ENCODE measurements around the gene LRG1. TPM values are rescaled to one million over a fixed set of nuclear protein-coding genes. Genes with fewer than 3 reads are reported as not detected.

LRG1 gene, protein sequence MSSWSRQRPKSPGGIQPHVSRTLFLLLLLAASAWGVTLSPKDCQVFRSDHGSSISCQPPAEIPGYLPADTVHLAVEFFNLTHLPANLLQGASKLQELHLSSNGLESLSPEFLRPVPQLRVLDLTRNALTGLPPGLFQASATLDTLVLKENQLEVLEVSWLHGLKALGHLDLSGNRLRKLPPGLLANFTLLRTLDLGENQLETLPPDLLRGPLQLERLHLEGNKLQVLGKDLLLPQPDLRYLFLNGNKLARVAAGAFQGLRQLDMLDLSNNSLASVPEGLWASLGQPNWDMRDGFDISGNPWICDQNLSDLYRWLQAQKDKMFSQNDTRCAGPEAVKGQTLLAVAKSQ
- 0.10 and 0.30 TPM in 2 replicates for total RNA-seq (2014; rRNA removed; shearing (Covaris generic))

DNA sequence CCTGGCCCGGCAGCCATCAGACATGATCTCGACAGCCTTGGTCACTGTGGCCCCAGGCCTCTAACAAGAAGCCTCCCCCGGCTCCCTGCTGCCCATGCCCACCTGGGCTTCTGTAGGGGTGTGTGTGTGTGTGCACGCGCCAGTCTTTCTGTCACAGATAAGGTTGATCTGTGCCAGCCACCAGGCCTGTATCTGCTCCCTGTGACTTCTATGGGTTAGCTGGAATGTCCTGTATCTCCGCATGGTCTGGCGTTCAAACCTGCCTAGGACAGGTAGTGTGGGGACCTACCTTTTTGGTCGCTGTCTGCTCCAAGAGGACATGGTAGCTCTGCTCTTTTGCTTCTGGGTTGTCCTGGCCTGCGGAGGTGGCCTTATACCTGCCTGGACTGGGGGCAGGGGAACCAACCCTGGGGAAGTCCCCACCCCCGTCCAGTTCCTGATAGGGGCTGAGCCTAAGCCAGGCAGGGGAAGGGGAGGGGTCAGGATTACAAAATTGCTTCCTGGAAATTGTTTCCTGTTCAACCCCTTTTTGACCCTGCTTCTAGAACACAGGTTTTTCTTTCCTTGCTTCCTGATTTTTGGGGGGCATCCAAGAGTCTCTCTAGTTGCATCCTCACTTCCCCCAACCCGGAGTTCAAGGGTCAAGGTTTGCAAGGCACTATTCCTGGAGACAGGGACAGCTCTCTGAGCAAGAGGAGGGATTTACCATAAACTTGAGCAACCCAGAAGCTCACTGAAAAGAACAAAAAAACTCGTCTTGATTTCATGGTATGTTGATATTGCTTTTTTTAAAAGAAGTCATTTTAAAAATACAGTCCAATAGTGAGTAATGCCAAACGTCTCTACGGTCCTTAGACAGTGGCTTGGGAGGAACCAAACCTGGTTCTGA is at the start of gene LRG1:
Gene LRG1, minus strand, starts transcription at position 344 of the 889 bp plus-strand sequence. Its CDS starts 23 bp downstream, at position 321.
- Histone ChIP-seq H3K36me3 (replicated peaks; ENCODE audit: control insufficient read depth, insufficient read depth, low read length) (no peaks in the 10 kb centered on the region), H3K4me3 (ENCODE audit: insufficient read depth, low read depth, low read length) (no peak within 1 kb of the TSS)
- peak; percentile 82 for DNase-seq

DNA sequence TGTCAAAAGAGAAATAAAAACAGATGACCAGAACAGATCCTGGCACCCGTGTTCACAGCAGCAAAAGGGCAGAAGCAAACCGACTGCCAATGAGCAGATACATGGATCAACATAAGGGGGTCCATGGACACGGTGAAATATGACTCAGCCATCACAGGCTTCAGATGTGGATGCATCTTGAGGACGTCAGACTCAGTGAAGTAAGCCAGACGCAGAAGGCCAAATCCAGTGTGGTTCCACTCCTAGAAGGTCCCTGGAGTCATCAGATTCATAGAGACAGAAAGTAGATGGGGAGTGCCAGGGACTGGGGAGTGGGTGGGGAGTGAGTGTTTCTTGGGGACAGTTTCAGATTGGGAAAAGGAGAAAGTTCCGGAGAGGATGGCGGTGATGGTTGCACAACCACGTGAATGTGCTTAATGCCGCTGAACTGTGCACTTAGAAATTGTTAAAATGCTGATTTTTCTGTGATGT is 48.5 kb upstream of the LRG1 start:
- Histone ChIP-seq H3K27me3 (ENCODE audit: control insufficient read depth, insufficient read depth, low read length) (peaks cover 9% of the 10 kb centered on the region), H3K36me3 (replicated peaks; ENCODE audit: control insufficient read depth, insufficient read depth, low read length) (no peaks in the 10 kb centered on the region), H3K4me3 (ENCODE audit: insufficient read depth, low read depth, low read length) (no peak overlapping the region)
- DNase-seq, result peak; percentile 19

More for the DNA sequence above, at the start of gene LRG1:
- no peaks in the 10 kb centered on the region; the same call in 1 of the 2 replicates for H3K27me3 ChIP-seq (ENCODE audit: control insufficient read depth, insufficient read depth, low read length)

DNA sequence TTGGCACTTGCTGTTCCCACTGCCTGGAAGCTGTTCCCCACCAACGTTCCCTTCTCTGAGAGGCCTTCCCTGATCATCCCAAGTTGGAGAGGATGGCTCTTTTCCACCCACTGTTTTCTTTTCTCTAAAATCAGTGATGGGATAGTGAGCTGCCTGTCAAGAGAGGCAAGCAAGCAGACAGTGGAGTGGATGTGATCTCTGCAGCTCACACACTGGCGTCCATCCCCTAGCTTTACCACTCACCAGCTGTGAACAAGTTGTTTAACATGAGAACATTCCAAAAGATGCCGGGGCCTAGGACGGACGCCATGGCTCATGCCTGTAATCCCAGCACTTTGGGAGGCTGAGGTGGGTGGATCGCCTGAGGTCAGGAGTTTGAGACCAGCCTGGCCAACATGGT is 47.7 kb upstream of the LRG1 start:
- H3K27me3 ChIP-seq (ENCODE audit: control insufficient read depth, insufficient read depth, low read length), result peaks cover 9% of the 10 kb centered on the region
- no peak overlapping the region for H3K4me3 ChIP-seq (ENCODE audit: insufficient read depth, low read depth, low read length)
- peak; percentile 13 for DNase-seq
- no peaks in the 10 kb centered on the region for H3K36me3 ChIP-seq (replicated peaks; ENCODE audit: control insufficient read depth, insufficient read depth, low read length)

DNA sequence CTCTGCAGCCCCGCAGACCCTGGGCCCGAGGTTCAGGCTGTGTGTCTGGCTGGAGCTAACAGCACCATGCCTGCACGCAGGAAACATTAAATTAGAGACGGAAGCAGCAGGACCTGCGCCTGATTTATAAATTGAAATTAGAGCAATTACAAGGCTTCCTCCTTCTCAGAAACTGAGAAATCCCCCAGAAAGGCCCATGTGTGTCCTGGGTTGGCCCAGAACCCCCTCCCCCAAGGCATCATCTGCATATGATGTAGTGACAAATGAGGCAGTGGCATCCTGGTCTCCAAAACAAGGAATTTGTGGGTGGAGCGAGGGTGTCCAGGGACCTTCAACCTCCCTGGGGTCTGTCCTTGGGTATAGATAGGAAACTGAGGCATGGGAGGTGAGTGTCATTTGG is 46.9 kb upstream of the LRG1 start:
- peak; percentile 65 for DNase-seq
- Histone ChIP-seq H3K27me3 (ENCODE audit: control insufficient read depth, insufficient read depth, low read length) (peaks cover 13% of the 10 kb centered on the region), H3K4me3 (ENCODE audit: insufficient read depth, low read depth, low read length) (no peak overlapping the region), H3K36me3 (replicated peaks; ENCODE audit: control insufficient read depth, insufficient read depth, low read length) (no peaks in the 10 kb centered on the region)

DNA sequence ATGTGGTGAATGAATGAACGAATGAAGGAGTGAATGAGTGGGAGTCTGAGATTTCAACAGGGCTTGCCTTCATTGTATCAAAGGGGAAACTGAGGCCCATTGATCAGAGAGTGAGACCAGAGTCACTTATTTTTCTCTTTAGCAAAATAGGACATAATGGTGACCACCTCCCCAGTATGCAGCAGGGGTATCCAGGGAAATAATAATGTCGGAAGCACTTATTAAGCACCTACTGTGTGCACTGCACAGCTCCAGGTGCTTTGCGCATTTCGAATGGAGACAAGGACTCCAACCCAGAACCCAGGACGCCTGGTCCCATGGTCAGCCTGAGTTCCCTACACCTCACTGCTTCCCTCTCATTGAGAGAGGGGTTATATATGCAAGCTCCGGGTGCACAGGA is 46.4 kb upstream of the LRG1 start:
- H3K36me3 ChIP-seq (replicated peaks; ENCODE audit: control insufficient read depth, insufficient read depth, low read length), result no peaks in the 10 kb centered on the region
- no peak for DNase-seq
- H3K27me3 ChIP-seq (ENCODE audit: control insufficient read depth, insufficient read depth, low read length), result peaks cover 13% of the 10 kb centered on the region
- no peak overlapping the region for H3K4me3 ChIP-seq (ENCODE audit: insufficient read depth, low read depth, low read length)

DNA sequence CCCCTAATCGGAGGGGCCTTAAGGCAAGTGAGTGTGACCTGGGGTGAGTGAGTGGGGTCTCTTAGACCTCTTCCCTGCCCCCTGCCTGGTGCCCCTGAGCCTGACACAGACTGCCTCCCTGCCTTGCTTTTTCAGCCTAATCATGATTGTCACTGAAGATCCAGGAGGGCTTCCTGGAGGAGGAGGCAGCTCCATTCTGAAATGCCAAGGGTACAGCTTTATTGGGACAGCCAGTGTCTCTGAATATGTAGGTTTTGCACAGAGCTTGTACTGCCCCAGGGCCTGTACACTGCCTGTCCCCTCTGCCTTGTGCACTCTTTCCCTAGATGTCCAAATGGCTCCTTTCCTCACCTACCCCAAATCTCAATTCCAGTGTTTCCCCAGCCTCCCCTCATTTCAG is 45.7 kb upstream of the LRG1 start:
- peak; percentile 26 for DNase-seq
- no peaks in the 10 kb centered on the region for H3K36me3 ChIP-seq (replicated peaks; ENCODE audit: control insufficient read depth, insufficient read depth, low read length)
- peaks cover 14% of the 10 kb centered on the region for H3K27me3 ChIP-seq (ENCODE audit: control insufficient read depth, insufficient read depth, low read length)
- H3K4me3 ChIP-seq (ENCODE audit: insufficient read depth, low read depth, low read length), result no peak overlapping the region

DNA sequence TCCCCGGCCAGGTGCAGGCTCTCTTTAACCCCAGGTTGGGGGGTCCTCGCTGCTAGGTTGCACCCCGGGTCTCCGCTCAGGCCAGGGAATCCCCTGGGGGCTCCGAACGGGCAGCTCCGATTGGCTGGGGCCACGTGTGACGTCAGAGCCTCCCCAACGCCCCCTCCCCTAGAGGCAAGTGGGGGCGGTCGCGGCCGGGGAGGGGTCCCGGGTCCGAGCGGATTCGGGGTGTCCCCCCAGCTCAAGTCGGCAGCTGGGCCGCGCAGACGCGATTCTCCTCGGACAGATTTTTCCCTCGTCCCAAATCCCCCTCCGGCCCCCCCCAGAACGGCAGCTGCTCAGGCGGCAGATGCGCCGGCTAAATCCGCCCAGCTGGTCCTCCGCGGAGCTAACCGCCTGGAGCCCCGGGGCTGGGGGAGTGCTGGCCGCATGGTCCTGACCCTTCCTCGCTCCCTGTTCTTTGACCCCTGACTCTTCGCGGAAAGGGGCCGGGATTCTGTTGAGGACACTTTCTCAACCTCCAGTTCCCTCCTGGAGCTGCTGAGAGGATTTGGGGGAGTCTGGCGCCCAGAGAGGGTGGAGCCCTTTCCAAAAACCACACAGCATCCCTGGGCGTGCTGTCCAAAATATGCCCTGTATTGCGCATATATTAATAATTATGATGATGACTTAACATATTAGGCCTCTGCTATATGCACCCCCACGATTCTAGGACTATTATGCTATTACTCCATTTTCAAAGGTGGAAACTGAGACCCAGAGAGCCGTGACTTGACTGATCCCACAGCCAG is 45.0 kb upstream of the LRG1 start:
- H3K27me3 ChIP-seq (ENCODE audit: control insufficient read depth, insufficient read depth, low read length), result peaks cover 16% of the 10 kb centered on the region
- no peaks in the 10 kb centered on the region for H3K36me3 ChIP-seq (replicated peaks; ENCODE audit: control insufficient read depth, insufficient read depth, low read length)
- H3K4me3 ChIP-seq (ENCODE audit: insufficient read depth, low read depth, low read length), result peak overlapping the region; percentile 74
- peak; percentile 94 for DNase-seq

DNA sequence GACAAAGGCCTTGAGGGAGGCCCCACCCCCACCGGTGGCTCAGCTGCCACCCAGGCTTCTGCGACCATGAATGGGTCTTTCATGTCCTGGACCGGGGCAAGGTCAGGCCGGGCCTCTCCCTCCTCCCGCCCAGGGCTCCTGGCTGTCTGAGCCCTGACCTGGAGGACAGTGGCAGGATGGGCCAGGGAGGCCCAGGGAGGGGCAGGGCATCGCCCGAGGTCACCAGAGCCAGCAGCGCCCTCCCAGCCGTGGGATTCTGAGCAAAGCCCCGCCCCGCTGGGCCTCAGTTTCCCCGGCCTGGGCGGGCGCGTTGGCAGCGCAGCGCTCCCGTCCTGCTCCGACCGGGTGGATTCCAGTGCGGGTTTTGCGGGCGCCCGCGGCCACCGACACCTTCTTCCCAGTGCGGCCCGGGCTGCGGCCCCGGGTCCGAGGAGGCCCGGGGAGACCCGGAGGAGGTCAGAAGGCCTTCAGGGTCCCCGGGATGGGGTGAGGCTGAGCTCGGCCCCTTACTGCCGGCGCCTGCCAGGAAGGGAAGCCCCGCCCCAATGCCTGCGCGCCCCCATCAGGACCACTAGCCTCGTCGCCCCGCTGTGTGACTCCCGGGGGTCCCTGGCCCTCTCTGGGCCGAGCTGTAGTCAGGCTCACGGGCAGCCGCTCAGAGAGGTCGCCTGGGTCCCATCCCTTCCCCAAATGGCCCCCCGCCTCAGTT is 44.3 kb upstream of the LRG1 start:
- H3K36me3 ChIP-seq (replicated peaks; ENCODE audit: control insufficient read depth, insufficient read depth, low read length), result no peaks in the 10 kb centered on the region
- DNase-seq, result peak; percentile 95
- peaks cover 16% of the 10 kb centered on the region for H3K27me3 ChIP-seq (ENCODE audit: control insufficient read depth, insufficient read depth, low read length)
- peak overlapping the region; percentile 74 for H3K4me3 ChIP-seq (ENCODE audit: insufficient read depth, low read depth, low read length)

DNA sequence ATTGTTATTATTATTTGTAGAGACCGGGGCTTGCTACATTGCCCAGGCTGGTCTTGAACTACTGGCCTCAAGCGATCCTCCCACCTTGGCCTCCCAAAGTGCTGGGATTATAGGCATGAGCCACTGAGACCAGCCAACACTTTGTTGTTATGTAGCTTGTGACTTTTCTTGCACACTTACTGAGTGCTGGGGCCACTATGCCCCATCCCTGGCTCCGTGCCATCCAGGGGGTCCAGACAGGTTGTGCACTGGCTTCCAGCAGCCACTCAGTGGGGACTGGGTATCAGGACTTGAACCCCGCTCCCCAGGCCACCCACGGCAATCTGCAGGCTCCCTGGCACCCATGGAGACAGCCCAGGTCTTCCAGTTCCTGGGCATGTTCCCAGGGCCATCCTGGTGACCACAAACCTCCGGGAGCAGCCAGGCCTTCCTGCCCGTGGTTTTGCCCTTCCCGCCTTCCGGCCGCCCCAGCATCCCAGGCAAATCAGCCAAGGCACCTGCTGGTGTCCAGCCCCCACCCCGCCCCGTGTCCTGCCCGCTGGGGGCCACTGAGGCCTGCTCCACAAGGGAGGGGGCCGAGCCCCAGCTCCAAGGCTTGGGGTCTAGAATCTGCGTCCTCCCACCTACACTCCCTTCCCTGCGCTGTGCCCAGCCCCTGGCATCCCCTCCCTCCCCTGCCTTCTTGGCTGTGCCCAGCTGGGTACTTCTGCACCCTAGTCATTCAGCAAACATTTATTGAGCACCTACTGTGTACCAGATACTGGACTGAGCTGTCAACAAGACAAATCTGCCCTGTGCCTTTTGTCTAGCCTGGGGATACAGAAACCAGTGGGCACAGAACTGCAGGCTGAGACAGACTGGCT is 43.4 kb upstream of the LRG1 start:
- Histone ChIP-seq H3K4me3 (ENCODE audit: insufficient read depth, low read depth, low read length) (no peak overlapping the region), H3K36me3 (replicated peaks; ENCODE audit: control insufficient read depth, insufficient read depth, low read length) (no peaks in the 10 kb centered on the region; the same call in 1 of the 2 replicates), H3K27me3 (ENCODE audit: control insufficient read depth, insufficient read depth, low read length) (peaks cover 16% of the 10 kb centered on the region)
- DNase-seq, result peak; percentile 64

DNA sequence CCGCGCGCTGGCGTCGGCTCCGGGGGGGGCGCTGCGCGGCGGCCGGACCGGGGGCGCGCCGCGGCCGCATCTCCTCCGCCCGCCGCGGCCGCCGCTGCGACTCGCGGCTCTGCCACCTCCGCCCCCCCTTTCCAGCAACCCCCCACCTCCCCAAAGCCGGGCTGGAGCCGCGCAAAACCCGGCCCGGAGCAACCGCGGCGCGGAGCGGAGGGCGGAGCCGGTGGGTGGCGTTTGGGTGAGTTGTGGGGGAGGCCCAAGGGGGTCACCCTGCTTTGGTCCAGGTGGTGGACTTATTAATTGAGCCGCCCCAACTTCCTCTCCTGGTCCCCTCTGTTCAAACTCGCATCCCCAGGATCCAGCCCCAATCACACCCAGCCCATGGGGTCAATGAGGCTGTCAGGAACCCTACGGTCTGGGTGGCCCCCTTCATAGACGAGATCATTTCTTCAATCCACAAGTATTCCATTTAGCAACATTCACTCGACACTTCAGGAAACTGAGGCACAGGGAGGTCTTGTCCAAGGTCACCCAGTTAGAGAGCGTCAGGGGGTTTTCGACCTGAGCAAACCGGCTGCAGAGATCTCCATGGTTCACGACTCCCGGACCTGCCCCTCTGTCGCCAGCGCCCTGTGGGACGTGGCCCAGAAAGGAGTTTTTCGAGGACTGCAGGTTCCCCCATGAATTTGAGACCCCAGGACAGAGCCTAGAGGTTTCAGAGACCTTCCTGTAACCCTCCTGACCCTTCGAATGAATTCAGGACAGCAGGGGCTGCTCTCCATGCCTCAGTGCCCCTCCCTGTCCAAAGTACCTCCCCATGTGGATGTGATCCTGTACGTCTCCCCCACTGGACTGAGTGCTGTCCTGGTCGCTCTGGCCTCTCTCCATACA is 42.1 kb upstream of the LRG1 start:
- Histone ChIP-seq H3K4me3 (ENCODE audit: insufficient read depth, low read depth, low read length) (peak overlapping the region; percentile 64; the same call in 1 of the 2 replicates), H3K27me3 (ENCODE audit: control insufficient read depth, insufficient read depth, low read length) (peaks cover 16% of the 10 kb centered on the region), H3K36me3 (replicated peaks; ENCODE audit: control insufficient read depth, insufficient read depth, low read length) (no peaks in the 10 kb centered on the region; the same call in 1 of the 2 replicates)
- DNase-seq, result peak; percentile 98

DNA sequence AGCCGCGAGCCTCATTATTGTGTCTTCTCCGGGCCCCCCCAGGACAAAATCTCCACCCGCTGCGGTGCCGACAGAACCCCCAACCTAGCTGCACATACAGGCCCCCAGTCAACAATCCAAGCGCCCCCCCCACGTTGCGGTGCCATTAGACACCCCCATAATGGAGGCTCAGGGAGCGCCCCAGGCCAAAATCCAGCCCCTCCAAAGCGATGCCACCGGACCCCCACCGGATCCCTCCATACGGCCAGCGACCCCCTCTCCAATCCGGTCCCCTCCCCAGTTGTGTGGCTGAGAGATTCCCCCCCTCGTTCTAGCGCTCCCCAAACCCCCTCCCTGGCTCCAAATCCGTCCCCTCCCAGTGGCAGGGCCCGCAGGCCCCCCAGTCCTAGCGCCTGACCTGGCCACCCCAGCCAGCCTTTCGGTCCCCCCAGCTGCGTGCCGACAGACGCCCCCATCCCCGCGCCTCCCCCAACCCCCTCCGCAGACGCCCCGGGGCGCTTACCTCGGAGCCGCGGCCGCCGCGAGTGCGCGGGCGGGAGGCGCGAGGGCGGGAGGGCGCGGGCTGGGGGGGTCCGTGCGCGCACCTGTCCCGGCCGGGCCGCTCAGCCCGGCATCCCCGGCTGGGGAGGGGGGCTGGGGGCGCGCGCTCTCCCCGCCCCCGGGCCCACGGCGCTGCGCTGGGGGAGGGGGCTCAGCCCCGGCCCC is 41.3 kb upstream of the LRG1 start:
- Histone ChIP-seq H3K4me3 (ENCODE audit: insufficient read depth, low read depth, low read length) (peak overlapping the region; percentile 64), H3K27me3 (ENCODE audit: control insufficient read depth, insufficient read depth, low read length) (peaks cover 16% of the 10 kb centered on the region), H3K36me3 (replicated peaks; ENCODE audit: control insufficient read depth, insufficient read depth, low read length) (no peaks in the 10 kb centered on the region; the same call in 1 of the 2 replicates)
- peak; percentile 94 for DNase-seq
